GM21526 (cell line): ENCODE results near the gene FMNL1.

Source experiments
- ATAC-seq: cut with Tn5 transposase; IDR thresholded peaks from one replicate; pipeline ENCODE4 v1.9.1; 2021; ENCODE audit warnings: moderate library complexity; ENCODE audit not compliant: unreplicated experiment, low FRiP score

Gene FMNL1

GRCh38 chr17:45222289-45222995, 757 bp downstream of the FMNL1 start:
- ATAC-seq: no peak

DNA sequence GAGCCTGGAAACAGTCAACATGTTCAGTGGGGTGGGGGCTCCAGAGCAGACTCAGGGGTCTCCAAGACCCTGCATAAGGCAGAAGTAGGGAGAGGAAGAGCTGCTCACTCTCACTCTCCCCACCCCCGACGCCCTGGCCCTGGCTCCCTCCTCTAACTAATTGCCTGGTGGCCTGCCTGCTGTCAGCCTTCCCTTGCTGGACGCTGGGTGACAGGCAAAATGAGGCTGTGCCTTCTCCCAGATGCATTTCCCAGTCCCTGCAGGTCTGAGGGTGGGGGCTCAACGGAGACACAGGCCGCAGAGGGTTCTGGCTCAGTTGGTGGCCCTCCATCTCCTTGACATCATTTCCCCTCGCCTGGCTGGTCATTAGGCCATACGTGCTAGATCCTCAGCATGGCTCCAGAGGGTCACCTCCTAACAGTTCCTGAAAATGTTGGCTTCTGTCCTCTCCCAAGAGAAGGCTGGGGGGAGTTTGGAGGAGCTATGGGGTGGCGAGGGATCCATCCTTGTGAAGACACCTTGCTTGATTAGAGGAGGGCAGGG, 1.4 kb downstream of the FMNL1 start:
- ATAC-seq: no peak

- no peak for ATAC-seq
These were observed 2.1 kb downstream of the FMNL1 start for GRCh38 chr17:45223539-45224528.

GRCh38 chr17:45224671-45225050, 3.0 kb downstream of the FMNL1 start:
- no peak for ATAC-seq

DNA sequence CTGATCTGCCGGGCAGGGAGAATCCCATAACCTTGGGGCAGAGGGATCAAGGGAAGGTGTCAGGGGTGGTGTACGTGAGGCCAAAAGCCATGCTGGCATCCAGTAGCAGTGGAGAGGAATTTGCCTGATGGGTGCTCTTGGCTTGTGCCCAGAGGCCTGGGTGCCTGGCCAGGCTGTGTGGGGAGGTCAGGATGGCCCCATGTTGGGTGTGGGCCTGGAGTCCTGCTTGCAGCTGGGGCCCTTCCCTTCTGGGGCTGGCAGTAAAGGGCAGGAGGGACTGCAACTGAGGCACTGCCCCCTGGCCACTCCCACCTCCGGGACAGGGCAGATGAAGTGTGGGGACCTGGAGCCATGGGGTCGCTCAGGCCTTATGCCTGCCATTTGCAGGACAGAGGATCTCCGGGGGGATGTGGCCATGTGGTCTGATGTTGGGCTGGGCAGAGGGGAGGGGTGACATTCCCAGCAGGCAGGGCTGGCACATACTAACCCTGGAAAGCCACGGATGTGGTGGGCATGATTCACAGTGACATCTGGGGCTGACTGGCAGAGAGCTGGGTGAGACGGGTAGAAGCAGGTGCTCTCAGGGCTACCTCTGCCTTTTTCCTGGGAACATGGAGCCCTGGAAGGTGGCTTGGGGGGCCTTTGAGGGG, 3.5 kb downstream of the FMNL1 start:
- ATAC-seq: no peak

DNA sequence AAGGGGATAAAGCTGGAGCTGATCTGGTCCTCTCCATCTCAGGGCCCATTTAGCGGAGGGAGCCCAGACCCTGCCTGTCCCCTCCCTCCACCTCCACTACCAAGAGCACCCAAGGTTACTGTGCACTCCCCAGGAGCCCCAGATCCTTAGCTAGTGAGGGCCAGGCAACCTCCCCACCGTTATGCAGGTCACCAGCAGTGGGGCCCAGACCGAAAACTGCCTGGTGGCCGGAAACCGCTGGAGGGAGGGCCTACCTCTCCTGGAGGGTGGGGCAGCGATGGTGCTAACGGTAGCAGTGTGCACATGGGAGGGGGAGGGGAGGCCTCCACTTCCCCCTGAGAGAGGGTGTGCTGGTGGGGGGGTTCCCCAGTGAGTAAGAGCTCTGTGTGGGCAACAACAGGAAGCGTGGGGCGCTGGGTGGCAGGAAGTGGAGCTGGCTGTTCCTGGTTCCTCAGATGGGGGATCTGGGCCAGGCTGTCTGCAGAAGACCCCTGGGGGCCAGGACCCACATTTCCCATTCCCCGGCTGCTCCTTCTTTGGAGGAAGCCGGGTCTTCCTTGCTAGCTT, 4.4 kb downstream of the FMNL1 start:
- no peak for ATAC-seq

- ATAC-seq: no peak
These were observed 4.9 kb downstream of the FMNL1 start for GRCh38 chr17:45226576-45226975.

DNA sequence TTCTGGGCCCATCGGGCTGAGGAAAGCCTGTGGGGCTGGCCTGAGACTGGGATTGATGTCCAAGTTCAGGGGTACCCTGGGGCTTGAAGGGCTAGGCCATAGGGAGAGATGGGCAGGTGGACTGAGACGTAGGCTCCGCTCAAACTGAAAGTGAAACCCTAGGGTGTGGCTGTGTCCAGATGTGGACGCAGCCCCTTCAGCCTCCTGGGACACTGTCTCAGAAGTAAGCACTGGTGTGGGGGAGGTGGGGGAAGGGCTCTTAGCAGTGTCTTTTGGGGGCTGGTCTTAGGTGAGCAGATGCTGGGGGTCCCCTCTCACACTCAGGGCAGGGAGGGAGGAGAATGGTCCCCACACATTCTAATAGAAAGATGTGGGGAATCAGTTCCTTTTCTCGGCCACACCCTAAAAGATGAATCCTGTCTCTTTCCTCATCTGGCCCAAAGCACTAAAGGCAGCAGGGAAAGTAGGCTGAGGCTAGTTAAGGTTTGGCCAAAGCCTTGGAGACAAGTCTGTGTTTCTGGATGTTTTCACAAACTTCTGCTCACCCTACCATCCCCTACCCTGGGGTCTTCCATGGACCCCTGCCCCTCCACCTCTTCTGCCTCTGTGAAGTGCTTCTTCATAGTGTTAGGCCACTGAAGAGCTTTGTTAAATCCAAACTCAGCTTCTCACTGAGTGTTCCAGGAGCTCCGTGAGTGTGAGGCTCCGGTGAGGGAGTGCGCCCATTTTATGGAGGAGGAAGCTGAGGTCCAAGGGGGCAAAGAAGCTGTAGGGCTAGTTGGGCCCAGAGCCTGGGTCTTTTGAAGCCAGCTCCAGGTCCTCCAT, 5.6 kb downstream of the FMNL1 start:
- no peak for ATAC-seq

DNA sequence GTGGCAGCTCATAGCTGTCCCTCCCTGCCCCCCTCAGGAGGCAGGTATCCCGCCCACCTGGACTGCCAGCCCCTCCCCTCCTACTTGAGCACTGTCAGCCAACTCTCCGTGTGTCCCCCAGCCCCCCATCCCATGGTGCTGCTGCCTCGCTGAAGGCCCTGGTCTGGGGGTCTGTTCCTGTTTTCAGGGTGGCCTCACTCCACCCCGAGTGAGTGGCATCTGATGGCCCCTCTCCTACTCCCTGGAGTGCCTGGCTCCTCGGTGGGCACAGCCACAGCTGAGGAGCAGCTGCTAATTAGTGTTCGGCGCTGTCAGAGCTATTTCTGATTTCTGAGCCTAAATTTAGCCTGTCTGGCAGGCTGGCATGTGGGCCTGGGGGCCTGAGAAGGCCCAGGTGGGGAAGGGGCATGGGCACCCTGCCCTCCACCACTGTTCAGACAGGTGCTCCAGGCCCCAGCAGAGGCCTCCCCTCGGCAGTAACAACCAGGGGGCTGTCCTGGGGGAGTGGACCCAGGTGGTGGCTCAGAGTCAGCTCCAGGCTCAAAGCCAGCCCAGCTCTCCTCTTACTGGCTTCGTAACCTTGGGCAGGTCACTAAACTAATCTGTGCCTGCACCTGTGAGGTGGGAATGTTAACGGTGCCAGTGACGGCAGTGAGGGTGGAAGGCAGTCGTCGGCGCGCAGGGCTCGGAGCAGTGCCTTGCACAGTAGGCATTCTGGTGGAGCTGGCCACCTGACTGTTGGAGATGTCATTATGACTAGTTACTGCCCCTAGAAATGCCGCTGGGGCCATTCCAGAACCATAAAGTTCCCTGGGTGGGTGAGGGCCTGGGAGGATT, 6.5 kb downstream of the FMNL1 start:
- ATAC-seq: no peak

DNA sequence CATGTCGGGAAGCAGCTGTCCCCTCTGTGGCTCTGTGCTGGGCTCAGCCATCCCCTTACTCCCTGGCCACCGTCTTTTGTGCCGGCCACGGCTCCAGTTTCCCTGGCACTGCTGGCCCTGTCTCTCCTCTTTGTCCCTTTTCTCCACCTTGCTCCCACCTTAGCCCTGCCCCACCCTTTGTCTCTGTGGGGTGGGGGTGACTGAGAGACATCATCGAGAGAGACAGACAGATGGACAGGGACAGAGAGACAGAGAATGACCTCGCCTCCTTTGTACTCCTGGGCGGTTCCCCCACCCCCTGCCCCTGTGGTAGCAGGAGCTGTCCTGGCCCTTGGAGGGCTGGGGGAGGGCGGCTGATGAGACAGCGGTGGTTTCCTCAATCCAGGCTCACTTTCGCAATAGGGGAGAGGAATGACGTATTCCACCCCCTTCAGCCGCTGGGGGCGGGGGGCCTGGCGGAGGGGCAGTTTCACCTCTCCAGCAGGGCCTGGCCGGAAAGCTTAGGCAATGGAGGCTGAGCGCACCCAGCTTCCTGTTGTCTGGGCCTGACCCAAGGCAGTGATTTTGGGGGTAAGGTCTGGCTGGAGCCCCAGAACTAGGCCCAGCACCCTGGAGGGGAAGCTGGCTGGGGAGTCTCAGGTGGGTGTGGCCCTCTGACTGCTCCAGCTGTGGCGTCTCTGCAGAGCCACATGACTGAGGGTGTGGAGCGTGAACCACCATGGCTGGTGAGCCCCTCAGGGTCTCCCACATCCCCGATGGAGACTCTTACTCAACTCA, 7.3 kb downstream of the FMNL1 start:
- no peak for ATAC-seq

DNA sequence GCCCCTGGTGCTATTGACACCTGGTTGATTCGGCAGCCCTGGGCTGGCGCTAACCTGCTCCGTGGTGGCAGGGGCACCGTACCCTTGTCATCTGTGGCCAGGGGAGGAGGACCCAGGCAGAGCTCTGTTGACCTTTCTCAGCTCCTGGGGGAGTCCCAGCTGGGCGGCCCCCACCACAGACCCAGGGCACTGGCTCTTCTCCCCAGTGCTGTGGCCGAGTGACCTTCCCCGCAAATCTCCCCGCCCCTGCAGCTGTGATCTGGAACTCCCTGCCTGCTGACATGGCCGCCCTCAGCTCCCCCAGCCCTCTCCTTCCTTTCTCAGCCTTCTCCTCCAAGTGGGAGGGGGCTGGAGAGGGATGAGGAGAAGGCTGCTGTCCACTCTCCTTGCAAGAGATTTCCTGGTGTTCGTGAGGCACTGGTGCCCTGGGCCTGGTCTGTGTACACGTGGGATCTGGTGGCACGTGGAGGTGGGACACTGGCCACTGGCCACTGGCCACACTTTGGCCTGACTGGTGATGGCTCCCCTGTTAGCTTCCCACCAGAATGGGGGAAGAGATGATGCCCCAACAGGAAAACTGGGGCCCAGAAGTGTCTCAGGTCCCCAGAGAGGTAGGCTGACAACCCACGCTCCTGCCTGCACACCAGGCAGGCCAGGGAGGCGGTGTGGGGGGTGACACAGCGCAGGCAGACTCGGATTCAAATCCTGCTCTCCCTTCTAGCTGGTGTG, 8.2 kb downstream of the FMNL1 start:
- no peak for ATAC-seq

GRCh38 chr17:45230410-45230786, 8.7 kb downstream of the FMNL1 start:
- no peak for ATAC-seq

GRCh38 chr17:45230787-45231480, 9.2 kb downstream of the FMNL1 start:
- ATAC-seq: no peak

GRCh38 chr17:45231481-45232116, 9.9 kb downstream of the FMNL1 start:
- ATAC-seq: no peak

DNA sequence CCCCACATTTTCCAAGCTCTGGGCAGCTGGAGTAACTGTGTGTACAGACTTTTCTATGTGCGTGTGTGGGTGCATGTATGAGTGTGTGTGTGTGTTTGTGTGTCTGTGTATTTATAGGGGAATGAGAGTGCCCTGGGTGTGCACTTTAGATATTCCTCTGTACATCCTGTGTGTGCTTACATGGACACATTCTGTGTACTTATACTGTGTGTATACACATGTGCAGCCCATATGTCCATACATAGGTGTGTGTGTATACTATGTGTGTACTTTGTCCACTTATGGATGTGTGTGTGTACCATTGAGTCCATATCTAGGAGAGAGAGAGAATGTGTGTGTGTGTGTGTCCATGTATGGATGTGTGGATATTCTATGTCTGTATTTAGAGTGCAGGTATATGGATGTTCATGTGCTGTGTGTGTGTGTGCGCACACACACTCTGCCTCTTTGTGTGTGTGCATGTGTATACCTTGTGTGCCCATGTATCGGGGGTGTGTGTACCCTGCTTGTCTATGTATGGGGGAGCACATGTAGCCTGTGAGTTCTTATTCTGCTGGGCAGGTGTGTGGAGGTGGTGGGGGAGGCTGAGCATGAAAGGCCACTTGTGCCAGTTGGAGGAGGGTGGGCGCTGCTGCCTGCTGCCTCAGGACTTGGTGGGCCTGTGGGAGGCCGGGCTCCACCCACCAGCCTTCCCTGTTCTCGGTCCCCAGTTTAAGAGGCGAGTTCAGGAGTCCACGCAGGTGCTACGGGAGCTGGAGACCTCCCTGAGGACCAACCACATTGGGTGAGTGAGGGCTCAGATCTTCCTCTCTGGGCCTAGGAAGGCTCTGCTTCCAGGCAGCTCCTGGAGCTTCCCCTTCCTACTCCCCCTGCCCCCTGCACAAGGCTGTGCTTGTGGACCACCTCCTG, 11.1 kb downstream of the FMNL1 start:
- no peak for ATAC-seq
